ENCODE results near the gene ADAP1. TPM values are rescaled to one million over a fixed set of nuclear protein-coding genes. Genes with fewer than 3 reads are reported as not detected.

Gene ADAP1
- total and polyA plus RNA-seq, 2 of the 8 experiments (the other 6 are each of a cell fraction or from before 2014, with no cell fraction given): 5.8 to 6.1 TPM

- FAIRE-seq (no peak), DNase-seq (ENCODE audit: low read depth in 1 of 2, low spot score in 2 of 2) (no peak)
- Histone ChIP-seq H3K79me2 (ENCODE audit: control insufficient read depth in 1 of 2, insufficient read depth in 2 of 2, low read length in 2 of 2) (no peaks in the 10 kb centered on the region), H2BK120ac (replicated peaks; ENCODE audit: low read depth, low read length) (no peak overlapping the region), H3K27ac (ENCODE audit: low read depth, low read length) (no peak overlapping the region), H2BK15ac (ENCODE audit: low read length) (no peak overlapping the region), H4K91ac (replicated peaks; ENCODE audit: insufficient read length, low read length) (peak overlapping the region; percentile 42), H2BK20ac (ENCODE audit: low read length) (no peak overlapping the region), H3K56ac (replicated peaks; ENCODE audit: insufficient read length, low read depth, low read length) (no peak overlapping the region), H3K4me3 (ENCODE audit: extremely low read depth in 1 of 4, insufficient read depth in 2 of 4, low read depth in 3 of 4, low read length in 4 of 4) (no peak overlapping the region), H4K8ac (ENCODE audit: extremely low read depth, insufficient read depth, low read length) (no peak overlapping the region), H2BK5ac (ENCODE audit: low read depth, low read length) (no peak overlapping the region), H3K9ac (replicated peaks in 1 of 4; ENCODE audit: extremely low read depth in 1 of 4, low read depth in 3 of 4, low read length in 3 of 4) (no peak overlapping the region), H3K4me1 (replicated peaks in 1 of 4; ENCODE audit: control insufficient read depth in 3 of 4, insufficient read depth in 4 of 4, low read length in 3 of 4) (peaks cover 0 to 6% (median 1%) of the 10 kb centered on the region in 4 experiments; a peak in 3 of 7 replicates), H4K5ac (ENCODE audit: insufficient read length, low read depth, low read length) (no peak overlapping the region), H3K9me3 (ENCODE audit: insufficient read depth in 2 of 2, low read depth in 1 of 2, low read length in 1 of 2) (no peaks in the 10 kb centered on the region), H3K36me3 (ENCODE audit: control insufficient read depth in 2 of 4, insufficient read depth in 4 of 4, low read length in 3 of 4) (no peaks in the 10 kb centered on the region), H3K79me1 (ENCODE audit: low read depth, low read length) (no peaks in the 10 kb centered on the region), H3K18ac (ENCODE audit: extremely low read depth, low read length) (no peak overlapping the region), H3K27me3 (replicated peaks in 1 of 4; ENCODE audit: control insufficient read depth in 3 of 4, extremely low read depth in 1 of 4, insufficient read depth in 3 of 4, low read length in 3 of 4) (no peaks in the 10 kb centered on the region), H3K14ac (ENCODE audit: insufficient read length) (no peak overlapping the region), H3K23me2 (ENCODE audit: low read depth, low read length) (no peaks in the 10 kb centered on the region), H2BK12ac (ENCODE audit: low read depth, low read length) (no peak overlapping the region), H3K23ac (ENCODE audit: insufficient read length) (no peak overlapping the region), H4K20me1 (replicated peaks in 1 of 2; ENCODE audit: control insufficient read depth in 1 of 2, insufficient read depth in 2 of 2, low read length in 2 of 2) (no peaks in the 10 kb centered on the region), H2AFZ (ENCODE audit: low read length) (no peak overlapping the region), H3K4ac (replicated peaks; ENCODE audit: insufficient read length, low read depth, low read length) (no peak overlapping the region), H2AK5ac (ENCODE audit: low read depth, low read length) (no peak overlapping the region), H3K4me2 (ENCODE audit: insufficient read depth in 1 of 2, low read depth in 2 of 2, low read length in 2 of 2) (no peak overlapping the region)
- 90% methylated on average over 7 of the region's 10 CpGs; no CpG with 5 or more reads in 1 of the 2 experiments for WGBS, 2 experiments (ENCODE audit: extremely low coverage in 1 of 2, insufficient coverage in 1 of 2, insufficient read length in 1 of 2, insufficient replicate concordance in 2 of 2, low coverage in 1 of 2, low lambda C conversion rate in 2 of 2, missing lambda C conversion rate in 1 of 2)
- ChIA-PET POLR2A (ENCODE audit: partially characterized antibody) (interaction anchor here (0.7 to 1.8 kb wide), 3 partner anchors 10 to 74 kb away, joined by 3 to 6 read pairs (median 3); no protein-coding TSS in a partner anchor), CTCF (ENCODE audit: partially characterized antibody) (interaction anchor here (0.6 to 3.6 kb wide), 8 partner anchors 11 to 782 kb away, joined by 3 to 30 read pairs (median 4); no protein-coding TSS in a partner anchor)
- TF ChIP-seq TAF7 (optimal IDR thresholded peaks at IDR 0.05; ENCODE audit: borderline replicate concordance, low read depth, low read length): no peak
- TF ChIP-seq CTCF (IDR thresholded peaks at IDR 0.05; ENCODE audit: control extremely low read depth in 1 of 3, insufficient read depth in 1 of 3, low read depth in 1 of 3, low read length in 3 of 3): no peak
- no peak for TF ChIP-seq BCL11A (IDR thresholded peaks at IDR 0.05; ENCODE audit: low read depth in 2 of 2, low read length in 2 of 2)
- TF ChIP-seq TCF12 (IDR thresholded peaks at IDR 0.05; ENCODE audit: low read depth, low read length): no peak
- TF ChIP-seq GABPA (IDR thresholded peaks at IDR 0.05; ENCODE audit: borderline replicate concordance, insufficient read depth, low read length): no peak
- no peak for TF ChIP-seq MAFK (IDR thresholded peaks at IDR 0.05; ENCODE audit: low read depth, low read length)
- TF ChIP-seq BACH1 (IDR thresholded peaks at IDR 0.05; ENCODE audit: low read length): no peak
- no peak for TF ChIP-seq ATF2 (IDR thresholded peaks at IDR 0.05; ENCODE audit: low read length)
- TF ChIP-seq HDAC6 (IDR thresholded peaks at IDR 0.05; ENCODE audit: low read depth, low read length): no peak
These were observed 28.1 kb upstream of the ADAP1 start for GRCh38 chr7:982511-983003.
